Endodermal cell (in vitro differentiated cells): ENCODE measurements around the gene C4BPA. TPM values are rescaled to one million over a fixed set of nuclear protein-coding genes. Genes with fewer than 3 reads are reported as not detected.

Experiments used
- DNase-seq: peaks from one replicate; pipeline ENCODE4 v3.0.0-alpha.2; 2017
- H3K27ac ChIP-seq: 2 replicates; pipeline ENCODE4 v1.5.1; 2013; ENCODE audit warnings: mild to moderate bottlenecking, low read depth, low read length, moderate library complexity
- H3K27me3 ChIP-seq: 2 replicates; pipeline ENCODE4 v1.6.1; 2013; ENCODE audit warnings: mild to moderate bottlenecking, low read length, moderate library complexity; ENCODE audit not compliant: insufficient read depth, control insufficient read depth, poor library complexity, severe bottlenecking
- H3K36me3 ChIP-seq: 2 replicates; pipeline ENCODE4 v1.7.0; 2013; ENCODE audit warnings: mild to moderate bottlenecking, low read length, moderate library complexity; ENCODE audit not compliant: control insufficient read depth, insufficient read depth
- H3K4me1 ChIP-seq: one replicate; pipeline ENCODE4 v1.7.0; 2013; ENCODE audit warnings: low read length; ENCODE audit not compliant: control insufficient read depth, insufficient read depth
- H3K4me3 ChIP-seq: 2 replicates; pipeline ENCODE4 v1.5.1; 2013; ENCODE audit warnings: mild to moderate bottlenecking, low read length, moderate library complexity
- H3K9ac ChIP-seq: 2 replicates; pipeline ENCODE4 v1.6.1; 2013; ENCODE audit warnings: mild to moderate bottlenecking, low read length, moderate library complexity; ENCODE audit not compliant: poor library complexity, severe bottlenecking; ENCODE audit errors: extremely low read depth
- H3K9me3 ChIP-seq: 2 replicates; pipeline ENCODE4 v1.6.1; 2013; ENCODE audit warnings: mild to moderate bottlenecking, low read length, moderate library complexity; ENCODE audit not compliant: control insufficient read depth
- H3K27ac Mint-ChIP-seq: 2 replicates; pipeline ENCODE4 v1.8.0; 2020; ENCODE audit warnings: mixed read lengths
- H3K27me3 Mint-ChIP-seq: 2 replicates; pipeline ENCODE4 v1.8.0; 2021; ENCODE audit warnings: mild to moderate bottlenecking, mixed read lengths; ENCODE audit not compliant: insufficient read depth
- H3K36me3 Mint-ChIP-seq: 2 replicates; pipeline ENCODE4 v1.8.0; 2020; ENCODE audit warnings: low read depth, mixed read lengths
- H3K4me1 Mint-ChIP-seq: 2 replicates; pipeline ENCODE4 v1.8.0; 2020; ENCODE audit warnings: mixed read lengths
- H3K4me3 Mint-ChIP-seq: 2 replicates; pipeline ENCODE4 v1.8.0; 2020; ENCODE audit warnings: mild to moderate bottlenecking, moderate library complexity, mixed read lengths
- H3K9me3 Mint-ChIP-seq: 2 replicates; pipeline ENCODE4 v1.8.0; 2020; ENCODE audit warnings: mild to moderate bottlenecking, mixed read lengths
- CTCF ChIP-seq: fragments of 200-600 bp; sonication (generic); conservative IDR thresholded peaks from 2 replicates; pipeline ENCODE4 v1.5.0; 2021; ENCODE audit warnings: antibody characterized with exemption, mild to moderate bottlenecking
- WGBS, 2 experiments: methylation state at CpG; one replicate each; pipeline versions ENCODE4 v1.1.5 to v1.1.7; 2013; ENCODE audit warnings: missing lambda C conversion rate in 2 of 2, mixed read lengths in 1 of 2; ENCODE audit not compliant: insufficient coverage in 1 of 2, insufficient read length in 1 of 2; 5-methylcytosine and 5-hydroxymethylcytosine counted together
- total RNA-seq, 2 donors: library from RNA; stranded (reverse); fragmentation: NEBNext Ultra II Directional in 1 of 2; extraction: Animal tissue kit (Norgen Biotek cat#: 25700) in 1 of 2; gene quantifications; 2 replicates in 1 of 2; 3 replicates in 1 of 2; pipeline ENCODE4 v1.2.1, GENCODE V29; 2021

Gene C4BPA
- total RNA-seq, 2 donors from 2014 or later, result not detected

DNA sequence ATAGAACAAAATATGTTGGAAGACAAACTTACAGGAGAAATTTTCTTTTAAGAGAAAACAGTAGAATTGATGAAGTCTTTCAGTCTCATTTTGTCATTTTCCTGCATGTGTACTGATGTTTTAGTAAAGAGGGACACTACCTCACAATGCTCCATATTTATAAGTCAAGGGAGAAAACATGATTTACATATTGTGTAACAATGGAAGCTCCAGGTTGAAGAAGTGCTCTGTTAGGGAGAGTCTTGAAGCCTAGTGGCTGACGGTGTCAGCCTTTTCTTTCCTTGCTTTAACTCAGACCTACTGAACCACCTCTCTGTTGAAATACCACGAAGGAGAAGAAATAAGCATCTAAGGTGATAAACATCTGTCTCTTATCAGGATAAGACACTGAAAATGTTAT is 75.0 kb downstream of the C4BPA start:
- Histone ChIP-seq H3K4me3 (no peak overlapping the region), H3K27me3 (no peaks in the 10 kb centered on the region), H3K9ac (no peak overlapping the region), H3K36me3 (no peaks in the 10 kb centered on the region), H3K9me3 (no peaks in the 10 kb centered on the region), H3K27ac (no peak overlapping the region), H3K4me1 (no peaks in the 10 kb centered on the region)
- Mint-ChIP-seq H3K36me3 (no peaks in the 10 kb centered on the region), H3K27ac (no peak overlapping the region), H3K27me3 (no peaks in the 10 kb centered on the region), H3K4me1 (peaks cover 12% of the 10 kb centered on the region), H3K4me3 (no peak overlapping the region), H3K9me3 (no peaks in the 10 kb centered on the region)
- TF ChIP-seq CTCF, result no peak
- WGBS, 2 experiments, result 89% methylated on average over 2 of the region's 2 CpGs; no CpG with 5 or more reads in 1 of the 2 experiments
- DNase-seq, result no peak

GRCh38 chr1:207181847-207182246 is 77.8 kb downstream of the C4BPA start:
- peaks cover 12% of the 10 kb centered on the region for H3K4me1 Mint-ChIP-seq
- H3K27ac Mint-ChIP-seq, result no peak overlapping the region
- H3K36me3 Mint-ChIP-seq, result no peaks in the 10 kb centered on the region
- Histone ChIP-seq H3K36me3 (no peaks in the 10 kb centered on the region), H3K27ac (no peak overlapping the region), H3K27me3 (no peaks in the 10 kb centered on the region), H3K9ac (no peak overlapping the region), H3K9me3 (no peaks in the 10 kb centered on the region), H3K4me3 (no peak overlapping the region), H3K4me1 (no peaks in the 10 kb centered on the region)
- H3K27me3 Mint-ChIP-seq, result no peaks in the 10 kb centered on the region
- H3K9me3 Mint-ChIP-seq, result no peaks in the 10 kb centered on the region
- TF ChIP-seq CTCF, result peak; percentile 41
- no peak for DNase-seq
- no peak overlapping the region for H3K4me3 Mint-ChIP-seq

GRCh38 chr1:207186503-207186902 is 82.5 kb downstream of the C4BPA start:
- 86% methylated on average over 1 of the region's 1 CpG; no CpG with 5 or more reads in 1 of the 2 experiments for WGBS, 2 experiments
- no peaks in the 10 kb centered on the region for H3K27me3 Mint-ChIP-seq

More at GRCh38 chr1:207186503-207186902, 82.5 kb downstream of the C4BPA start:
- Histone ChIP-seq H3K4me3 (no peak overlapping the region), H3K4me1 (no peaks in the 10 kb centered on the region), H3K9ac (no peak overlapping the region), H3K27ac (no peak overlapping the region), H3K27me3 (no peaks in the 10 kb centered on the region), H3K36me3 (no peaks in the 10 kb centered on the region), H3K9me3 (no peaks in the 10 kb centered on the region)
- no peak for DNase-seq
- no peaks in the 10 kb centered on the region for H3K4me1 Mint-ChIP-seq
- no peak overlapping the region for H3K4me3 Mint-ChIP-seq
- H3K27ac Mint-ChIP-seq, result no peak overlapping the region
- TF ChIP-seq CTCF, result no peak
- no peaks in the 10 kb centered on the region for H3K36me3 Mint-ChIP-seq
- H3K9me3 Mint-ChIP-seq, result no peaks in the 10 kb centered on the region
